GM19463 (cell line): Measurements from ENCODE around the gene ALG11.
"Not testable (repeated sequence)": the region's sequence is repeated elsewhere in the genome, so short reads cannot be mapped to it uniquely, and the experiment has no call there.

Experiments
- ATAC-seq: cut with Tn5 transposase; IDR thresholded peaks from one replicate; pipeline ENCODE4 v1.9.1; 2021; ENCODE audit warnings: mild to moderate bottlenecking, moderate library complexity; ENCODE audit not compliant: unreplicated experiment

ALG11 gene

DNA sequence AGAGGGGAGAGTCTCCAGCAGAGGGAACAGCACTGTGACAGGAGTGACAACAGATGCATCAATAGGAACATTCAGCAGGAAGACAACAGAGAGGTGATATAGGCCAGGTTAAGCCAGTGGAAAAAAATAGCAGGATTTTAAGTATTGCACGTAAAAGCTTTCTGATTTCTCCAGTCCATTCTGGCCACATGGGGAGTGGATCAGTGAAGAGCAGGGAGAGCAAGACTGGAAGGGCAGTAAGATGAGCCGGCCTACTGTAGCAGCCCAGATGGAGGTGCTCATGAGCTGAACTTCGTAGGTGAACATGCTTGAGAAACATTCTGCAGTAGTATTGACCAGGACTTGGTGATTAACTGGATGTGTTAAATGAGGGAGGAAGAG, 14.0 kb downstream of the ALG11 start:
- ATAC-seq, result no peak

DNA sequence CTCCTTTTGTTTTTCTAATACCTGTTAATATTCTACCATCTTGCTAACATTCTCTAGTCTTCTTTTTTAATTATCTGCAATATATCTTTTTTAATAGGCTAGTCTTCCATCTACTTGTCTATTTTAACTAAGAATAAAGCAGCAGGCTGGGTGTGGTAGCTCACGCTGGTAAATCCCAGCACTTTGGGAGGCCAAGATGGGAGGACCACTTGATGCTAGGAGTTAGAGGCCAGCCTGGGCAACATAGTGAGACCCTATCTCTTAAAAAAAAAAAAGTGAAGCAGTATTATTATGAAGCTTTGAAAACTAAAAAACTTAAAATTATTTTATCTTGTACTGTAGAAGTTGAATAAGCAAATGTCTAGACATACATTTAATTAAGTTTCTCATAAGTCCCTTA, 15.6 kb downstream of the ALG11 start:
- no peak for ATAC-seq

DNA sequence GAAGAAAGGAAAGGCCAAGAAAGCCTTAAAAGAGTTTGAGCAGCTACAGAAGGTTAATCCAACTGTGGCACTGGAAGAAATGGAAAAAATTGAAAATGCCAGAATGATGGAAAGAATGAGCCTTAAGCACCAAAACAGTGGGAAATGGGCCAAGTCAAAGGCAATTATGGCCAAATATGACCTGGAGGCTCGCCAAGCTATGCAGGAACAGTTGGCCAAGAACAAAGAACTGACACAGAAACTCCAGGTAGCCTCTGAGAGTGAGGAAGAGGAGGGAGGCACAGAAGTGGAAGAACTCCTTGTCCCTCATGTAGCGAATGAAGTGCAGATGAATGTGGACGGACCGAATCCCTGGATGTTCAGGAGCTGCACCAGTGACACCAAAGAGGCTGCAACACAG, 17.4 kb downstream of the ALG11 start:
- ATAC-seq, result no peak

- ATAC-seq, result not testable (repeated sequence)
Observed at GRCh38 chr13:52030401-52030800, 18.2 kb downstream of the ALG11 start.

DNA sequence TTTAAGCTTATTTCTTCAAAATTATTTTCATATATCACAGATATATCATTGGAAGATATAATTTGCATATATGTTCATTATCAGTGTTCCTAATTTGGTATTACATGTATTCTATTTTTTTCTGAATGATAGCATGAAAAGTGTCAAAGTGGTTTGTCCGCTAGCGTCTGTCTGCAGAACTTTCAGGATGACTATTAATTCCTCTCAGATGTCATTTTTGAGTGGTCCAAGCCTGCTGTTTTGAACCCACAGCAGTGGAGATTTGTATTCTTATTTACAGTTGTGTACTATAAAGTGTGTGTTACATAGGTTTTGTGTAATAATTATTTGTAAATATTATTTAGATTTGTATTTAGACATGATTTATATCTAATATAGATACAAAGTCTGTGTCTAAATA, 20.8 kb downstream of the ALG11 start:
- no peak for ATAC-seq

DNA sequence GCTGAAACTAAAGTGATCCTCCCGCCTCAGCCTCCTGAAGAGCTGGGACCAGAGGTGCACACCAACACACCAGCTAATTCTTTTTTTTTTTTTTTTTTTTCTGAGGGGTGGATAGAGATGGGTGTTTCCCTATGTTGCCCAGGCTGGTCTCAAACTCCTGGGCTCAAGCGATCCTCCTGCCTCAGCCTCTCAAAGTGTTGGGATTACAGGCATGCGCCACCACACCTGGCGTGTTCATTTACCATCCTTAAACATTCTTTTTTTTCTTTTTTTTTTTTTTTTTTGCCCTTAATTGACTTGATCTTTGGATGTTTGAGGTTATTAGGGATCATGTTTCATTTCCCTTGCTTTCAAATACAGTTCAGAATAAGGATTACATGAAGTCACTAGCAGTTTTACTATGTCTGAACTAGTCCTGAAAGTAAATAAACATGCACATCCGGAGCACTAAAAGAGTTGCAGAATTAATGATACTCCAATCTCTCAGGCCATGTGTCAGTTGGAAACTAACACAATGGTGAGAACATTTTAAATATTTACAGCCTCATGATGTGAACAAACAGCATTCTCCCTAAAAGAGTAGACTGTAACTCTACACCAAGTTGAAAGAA, 22.5 kb downstream of the ALG11 start:
- ATAC-seq, result no peak

GRCh38 chr13:52036037-52036436, 23.8 kb downstream of the ALG11 start:
- ATAC-seq, result no peak

GRCh38 chr13:52043675-52044074, 31.5 kb downstream of the ALG11 start:
- ATAC-seq, result no peak

DNA sequence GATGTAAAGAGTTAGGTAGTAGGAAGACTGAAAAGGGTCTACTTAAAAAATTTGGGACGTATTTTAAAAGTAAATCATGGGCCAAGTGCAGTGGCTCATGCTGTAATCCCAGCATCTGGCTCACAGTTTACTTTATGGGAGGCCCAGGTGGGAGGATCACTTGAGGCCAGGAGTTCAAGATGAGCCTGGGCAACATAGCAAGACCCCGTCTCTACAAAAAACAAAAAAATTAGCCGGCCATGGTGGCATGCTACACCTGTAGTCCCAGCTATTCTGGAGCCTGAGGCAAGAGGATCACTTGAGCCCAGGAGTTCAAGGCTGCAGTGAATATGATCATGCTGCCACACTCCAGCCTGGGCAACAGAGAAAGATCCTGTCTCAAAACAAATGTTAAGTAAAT, 35.3 kb downstream of the ALG11 start:
- no peak for ATAC-seq

- ATAC-seq, result no peak
Observed at GRCh38 chr13:52048516-52048915, 36.3 kb downstream of the ALG11 start.

- ATAC-seq, result no peak
Observed at GRCh38 chr13:52051400-52051799, 39.2 kb downstream of the ALG11 start.

GRCh38 chr13:52053460-52053859, 41.3 kb downstream of the ALG11 start:
- ATAC-seq, result no peak

DNA sequence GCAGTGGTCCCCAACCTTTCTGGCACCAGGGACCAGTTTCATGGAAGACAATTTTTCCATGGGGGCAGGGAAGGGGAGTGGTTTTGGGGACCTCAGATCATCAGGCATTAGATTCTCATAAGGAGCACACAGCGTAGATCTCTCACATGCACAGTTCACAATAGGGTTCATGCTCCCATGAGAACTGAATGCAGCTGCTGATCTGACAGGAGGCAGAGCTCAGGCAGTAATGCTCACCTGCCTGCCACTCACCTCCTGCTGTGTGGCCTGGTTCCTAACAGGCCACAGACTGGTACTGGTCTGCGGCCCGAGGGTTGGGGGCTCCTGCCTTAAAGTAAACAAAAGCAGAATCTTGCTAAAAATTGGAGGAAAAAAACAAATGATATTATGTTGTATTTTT, 48.9 kb downstream of the ALG11 start:
- not testable (repeated sequence) for ATAC-seq

DNA sequence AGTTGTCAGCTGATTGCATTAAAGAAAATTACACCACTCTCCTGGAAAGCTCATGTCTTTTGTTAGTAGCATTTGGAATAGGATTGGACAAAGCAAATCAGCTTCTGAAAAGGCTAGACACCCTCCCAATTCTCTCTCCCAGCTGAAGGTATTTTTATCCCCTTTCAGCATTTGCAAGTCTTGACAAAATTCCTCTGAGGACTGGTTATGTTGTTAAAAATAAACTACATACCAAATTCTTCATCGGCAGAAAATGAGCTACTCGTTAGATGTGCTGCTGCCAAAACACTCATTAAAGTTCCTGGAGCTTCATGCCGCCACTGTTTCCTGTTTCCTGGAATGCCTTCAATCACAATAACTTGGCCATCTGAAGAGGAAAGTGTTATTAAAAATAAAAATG, 49.4 kb downstream of the ALG11 start:
- ATAC-seq, result no peak

GRCh38 chr13:52067237-52067636, 55.0 kb downstream of the ALG11 start:
- ATAC-seq, result no peak

GRCh38 chr13:52070929-52071523, 58.8 kb downstream of the ALG11 start:
- ATAC-seq, result no peak
